ENCODE data around the gene VSIG10.

VSIG10 gene

DNA sequence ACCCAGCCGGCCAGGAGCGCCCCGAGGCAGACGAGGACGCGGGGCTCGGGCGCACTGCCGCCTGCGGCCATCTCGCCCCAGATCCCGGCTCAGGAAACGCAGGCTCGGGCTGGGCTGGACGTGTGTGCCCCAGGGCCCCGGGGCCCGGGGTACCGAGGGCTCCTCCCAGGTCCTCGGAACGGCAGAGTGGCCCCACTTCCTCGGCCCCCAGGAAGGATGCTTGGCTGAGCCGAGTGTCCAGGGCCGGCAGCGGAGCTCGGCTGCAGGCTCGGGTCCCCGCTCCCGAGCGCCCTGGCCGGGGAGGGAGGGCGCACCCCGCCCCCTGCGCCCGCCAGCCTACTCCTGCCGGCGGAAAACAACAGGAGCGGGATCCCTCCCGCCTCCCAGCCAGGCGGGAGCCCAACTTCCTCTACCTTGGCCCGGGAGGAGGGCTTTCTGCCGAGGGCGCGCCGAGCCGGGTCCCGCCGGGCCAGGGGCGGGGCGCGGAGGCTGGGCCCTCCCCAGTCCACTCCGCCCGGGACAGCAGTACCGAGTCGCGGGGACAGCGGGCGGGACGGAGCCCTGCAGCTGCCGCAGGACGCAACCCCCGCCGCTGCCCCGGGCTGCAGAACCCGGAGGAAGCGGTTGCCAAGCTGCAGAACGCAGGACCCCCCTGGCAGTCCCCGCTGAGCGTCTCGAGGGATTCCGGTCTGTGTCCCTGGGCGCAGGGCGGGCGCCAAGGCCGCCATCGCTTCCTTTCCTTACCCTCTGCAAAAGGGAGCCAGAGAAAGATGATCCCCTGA, at the start of gene VSIG10:
Gene VSIG10 (minus strand): TSS at position 411 of the 782 bp plus-strand sequence. CDS start 340 bp downstream, at position 71.
- CTCF ChIA-PET, result interaction anchor here (1.0 to 1.2 kb wide), 3 partner anchors 17 to 273 kb away, joined by 3 to 5 read pairs (median 4); partner anchors contain the start of gene SUDS3
- TF ChIP-seq, protein P1, sequence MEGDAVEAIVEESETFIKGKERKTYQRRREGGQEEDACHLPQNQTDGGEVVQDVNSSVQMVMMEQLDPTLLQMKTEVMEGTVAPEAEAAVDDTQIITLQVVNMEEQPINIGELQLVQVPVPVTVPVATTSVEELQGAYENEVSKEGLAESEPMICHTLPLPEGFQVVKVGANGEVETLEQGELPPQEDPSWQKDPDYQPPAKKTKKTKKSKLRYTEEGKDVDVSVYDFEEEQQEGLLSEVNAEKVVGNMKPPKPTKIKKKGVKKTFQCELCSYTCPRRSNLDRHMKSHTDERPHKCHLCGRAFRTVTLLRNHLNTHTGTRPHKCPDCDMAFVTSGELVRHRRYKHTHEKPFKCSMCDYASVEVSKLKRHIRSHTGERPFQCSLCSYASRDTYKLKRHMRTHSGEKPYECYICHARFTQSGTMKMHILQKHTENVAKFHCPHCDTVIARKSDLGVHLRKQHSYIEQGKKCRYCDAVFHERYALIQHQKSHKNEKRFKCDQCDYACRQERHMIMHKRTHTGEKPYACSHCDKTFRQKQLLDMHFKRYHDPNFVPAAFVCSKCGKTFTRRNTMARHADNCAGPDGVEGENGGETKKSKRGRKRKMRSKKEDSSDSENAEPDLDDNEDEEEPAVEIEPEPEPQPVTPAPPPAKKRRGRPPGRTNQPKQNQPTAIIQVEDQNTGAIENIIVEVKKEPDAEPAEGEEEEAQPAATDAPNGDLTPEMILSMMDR (conservative IDR thresholded peaks at IDR 0.05; ENCODE audit: low read depth), result no peak
- POLR2A ChIA-PET (ENCODE audit: low non-redundant PET), result interaction anchor here (0.6 kb wide), 1 partner anchor 31 kb away, joined by 5 read pairs; no protein-coding TSS in a partner anchor
- H3K27ac ChIP-seq, result peak within 1 kb of the TSS; percentile 83
- peak; percentile 75 for DNase-seq (ENCODE audit: low spot score)

DNA sequence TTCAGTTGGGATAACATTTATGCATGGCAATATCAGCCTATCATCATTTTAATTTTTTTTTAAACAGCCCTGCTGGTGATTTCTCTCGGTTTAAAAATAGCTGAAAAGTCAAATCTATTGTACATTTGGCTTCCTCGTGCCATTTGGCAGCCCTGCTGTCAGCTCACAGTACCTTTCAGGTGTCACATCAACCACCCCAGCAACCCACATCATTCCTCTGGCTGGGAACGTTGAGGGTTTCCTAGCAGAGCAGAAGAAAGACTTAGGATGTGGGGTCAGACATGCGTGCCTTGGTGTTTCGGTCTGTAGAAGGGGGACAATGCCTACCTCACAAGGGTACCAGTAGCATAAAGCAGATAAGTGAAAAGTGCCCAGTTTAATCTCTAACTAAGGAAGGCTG, 47.9 kb upstream of the VSIG10 start:
- TF ChIP-seq, protein P1 (conservative IDR thresholded peaks at IDR 0.05; ENCODE audit: low read depth), result no peak
- ChIA-PET POLR2A (ENCODE audit: low non-redundant PET) (no interaction called here), CTCF (no interaction called here)
- H3K27ac ChIP-seq, result no peak overlapping the region
- DNase-seq (ENCODE audit: low spot score), result no peak

DNA sequence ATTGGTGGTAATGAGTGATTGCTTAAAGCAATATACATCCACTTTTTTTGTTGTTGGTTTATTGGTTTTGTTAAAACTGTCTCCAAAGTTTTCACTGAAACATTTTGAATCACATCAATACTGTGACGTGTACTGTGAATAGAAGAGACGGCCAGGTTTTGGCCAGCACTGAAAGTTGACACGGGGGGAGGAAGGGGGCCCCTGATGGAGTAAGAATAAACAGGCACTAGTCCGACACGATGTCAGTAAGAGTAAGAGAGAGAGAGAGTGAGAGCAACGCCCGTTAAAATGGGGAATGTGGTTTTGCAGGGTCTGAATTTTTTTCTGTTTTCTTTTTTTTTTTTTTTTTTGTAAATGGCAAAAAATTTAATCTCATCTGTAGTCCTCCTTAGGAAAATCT, 46.8 kb upstream of the VSIG10 start:
- DNase-seq (ENCODE audit: low spot score), result no peak
- ChIA-PET CTCF (no interaction called here), POLR2A (ENCODE audit: low non-redundant PET) (no interaction called here)
- TF ChIP-seq, protein P1 (conservative IDR thresholded peaks at IDR 0.05; ENCODE audit: low read depth), result no peak
- H3K27ac ChIP-seq, result no peak overlapping the region

DNA sequence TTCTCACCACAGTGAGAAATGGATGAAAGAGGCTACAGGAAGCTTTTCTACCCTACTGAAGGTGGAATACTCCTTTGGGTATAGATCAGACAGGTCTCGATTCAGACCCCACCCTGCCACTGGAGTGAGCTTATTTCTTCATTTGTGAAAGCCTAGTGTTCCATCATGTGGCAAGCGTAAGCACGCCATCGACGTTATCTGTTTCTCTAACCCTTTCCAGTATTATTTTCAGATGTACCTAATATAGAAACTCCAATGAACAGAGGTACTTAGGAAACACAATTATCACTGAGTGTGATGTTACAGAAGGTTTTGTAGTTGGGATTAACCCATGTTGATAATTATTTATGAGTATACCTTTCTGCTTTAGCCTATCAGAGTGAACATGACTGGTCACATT, 44.5 kb upstream of the VSIG10 start:
- DNase-seq (ENCODE audit: low spot score), result no peak
- H3K27ac ChIP-seq, result no peak overlapping the region
- CTCF ChIA-PET, result interaction anchor here (0.7 kb wide), 1 partner anchor 914 kb away, joined by 4 read pairs; no protein-coding TSS in a partner anchor
- POLR2A ChIA-PET (ENCODE audit: low non-redundant PET), result no interaction called here
- TF ChIP-seq, protein P1 (conservative IDR thresholded peaks at IDR 0.05; ENCODE audit: low read depth), result no peak

GRCh38 chr12:118145798-118146156, 42.0 kb upstream of the VSIG10 start:
- TF ChIP-seq, protein P1 (conservative IDR thresholded peaks at IDR 0.05; ENCODE audit: low read depth), result no peak
- ChIA-PET CTCF (interaction anchor here (0.7 kb wide), 1 partner anchor 1414 kb away, joined by 3 read pairs; no protein-coding TSS in a partner anchor), POLR2A (ENCODE audit: low non-redundant PET) (no interaction called here)
- no peak for DNase-seq (ENCODE audit: low spot score)
- H3K27ac ChIP-seq, result no peak overlapping the region

GRCh38 chr12:118145113-118145797, 41.4 kb upstream of the VSIG10 start:
- ChIA-PET POLR2A (ENCODE audit: low non-redundant PET) (no interaction called here), CTCF (interaction anchor here (0.7 kb wide), 1 partner anchor 1413 kb away, joined by 3 read pairs; no protein-coding TSS in a partner anchor)
- TF ChIP-seq, protein P1 (conservative IDR thresholded peaks at IDR 0.05; ENCODE audit: low read depth), result no peak
- no peak overlapping the region for H3K27ac ChIP-seq
- DNase-seq (ENCODE audit: low spot score), result no peak

Data from RWPE1 (cell line).